GM18526 (cell line): Measurements from ENCODE around the gene BMPER.

ENCODE experiments used
- POLR2A ChIP-seq: IDR thresholded peaks from 3 replicates; pipeline ENCODE4 v1.6.1; 2011; ENCODE audit not compliant: insufficient read length; ENCODE audit errors: extremely low read depth

Gene BMPER

DNA sequence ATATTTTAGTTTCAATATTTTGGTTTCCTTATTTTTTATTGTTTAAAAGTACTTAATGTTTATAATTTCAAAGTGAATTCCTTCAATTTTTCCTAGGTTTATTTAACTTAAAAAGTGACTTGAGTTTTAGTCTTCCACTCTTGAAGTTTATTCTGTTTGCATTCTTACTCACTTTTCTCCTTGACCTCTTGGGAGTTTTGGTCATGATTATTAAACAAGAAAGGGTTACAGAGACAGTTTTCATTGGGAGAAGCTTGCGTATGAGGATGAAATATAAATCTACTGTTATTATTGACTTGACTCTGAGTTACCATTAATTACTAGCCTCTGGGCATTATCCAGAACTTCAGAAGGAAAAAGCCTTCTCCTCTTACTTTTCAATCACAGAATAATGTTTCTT lies 216.0 kb downstream of the BMPER start:
- no peak for TF ChIP-seq POLR2A

GRCh38 chr7:34123316-34123715 lies 218.0 kb downstream of the BMPER start:
- no peak for TF ChIP-seq POLR2A

DNA sequence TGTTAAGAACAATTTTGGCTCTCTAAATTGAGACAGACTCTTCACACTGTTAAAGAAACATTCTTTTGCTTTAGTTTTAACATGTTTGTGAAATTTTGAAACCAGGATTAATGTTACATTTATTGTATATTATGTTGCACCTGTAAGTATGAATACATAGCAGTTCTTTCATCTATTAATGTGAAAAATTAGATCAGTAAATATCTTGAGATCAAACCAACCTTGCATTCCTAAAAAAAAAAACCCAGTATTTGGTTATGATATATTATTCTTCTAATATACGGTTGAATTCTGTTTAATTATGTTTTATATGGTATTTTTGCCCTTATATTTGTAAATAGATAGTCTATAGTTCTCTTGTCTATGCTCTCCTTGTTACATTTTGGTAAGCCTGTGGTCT lies 219.4 kb downstream of the BMPER start:
- TF ChIP-seq POLR2A: no peak

GRCh38 chr7:34128762-34129161 lies 223.4 kb downstream of the BMPER start:
- TF ChIP-seq POLR2A: no peak

DNA sequence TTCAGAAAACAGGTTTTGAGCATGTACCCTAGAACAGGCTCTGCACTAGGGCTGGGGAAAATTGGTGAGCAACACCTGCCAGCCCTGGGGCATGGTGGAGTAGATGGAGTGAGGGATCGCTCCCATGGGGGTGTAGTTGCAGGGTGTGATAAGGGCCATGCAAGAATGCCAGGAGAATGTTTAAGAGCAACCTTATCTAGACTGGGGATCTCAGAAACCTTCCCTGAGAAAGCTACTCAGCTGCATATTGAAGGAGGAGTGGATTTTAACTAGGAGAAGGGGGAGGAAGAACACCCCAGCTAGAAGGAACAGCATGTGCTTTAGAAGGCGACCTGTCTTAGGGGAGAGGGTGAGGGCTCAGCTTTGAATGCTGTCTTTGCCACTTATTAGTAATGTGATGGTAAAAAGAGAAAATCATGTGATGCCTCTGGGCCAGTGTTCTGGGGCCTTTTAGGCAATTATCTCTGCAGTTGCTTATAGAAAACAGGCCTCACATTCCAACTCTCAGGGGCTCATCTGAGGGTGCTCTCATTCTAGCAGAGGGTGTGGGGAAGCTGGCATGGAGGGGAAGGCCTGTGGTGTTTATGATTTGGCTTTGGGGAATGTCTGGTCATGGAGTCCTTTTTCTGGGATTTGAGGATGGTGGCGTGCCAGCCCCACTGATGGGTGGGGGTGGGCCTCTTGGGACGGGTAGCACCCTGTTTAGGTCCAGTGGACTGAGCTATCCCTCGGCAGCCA lies 225.4 kb downstream of the BMPER start:
- TF ChIP-seq POLR2A: no peak

DNA sequence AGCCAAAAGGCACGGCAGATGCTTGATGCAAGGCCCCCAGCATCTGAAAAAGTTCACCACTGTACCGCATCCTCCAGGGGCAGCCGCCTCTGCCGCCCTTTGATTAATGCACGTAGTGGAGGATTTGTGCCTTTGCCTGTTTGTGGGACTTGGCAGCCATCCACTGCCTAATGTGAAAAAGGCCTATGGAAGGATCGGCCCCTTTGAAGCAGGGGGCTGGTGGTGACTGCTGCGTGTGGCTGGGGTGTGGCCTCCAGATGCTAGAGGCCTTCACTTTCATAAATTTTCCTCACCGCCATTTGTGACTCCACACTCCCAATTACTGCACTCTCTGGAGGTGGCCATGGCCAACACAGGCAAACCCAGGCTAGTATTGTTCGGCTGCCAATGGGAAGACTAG lies 226.0 kb downstream of the BMPER start:
- no peak for TF ChIP-seq POLR2A

DNA sequence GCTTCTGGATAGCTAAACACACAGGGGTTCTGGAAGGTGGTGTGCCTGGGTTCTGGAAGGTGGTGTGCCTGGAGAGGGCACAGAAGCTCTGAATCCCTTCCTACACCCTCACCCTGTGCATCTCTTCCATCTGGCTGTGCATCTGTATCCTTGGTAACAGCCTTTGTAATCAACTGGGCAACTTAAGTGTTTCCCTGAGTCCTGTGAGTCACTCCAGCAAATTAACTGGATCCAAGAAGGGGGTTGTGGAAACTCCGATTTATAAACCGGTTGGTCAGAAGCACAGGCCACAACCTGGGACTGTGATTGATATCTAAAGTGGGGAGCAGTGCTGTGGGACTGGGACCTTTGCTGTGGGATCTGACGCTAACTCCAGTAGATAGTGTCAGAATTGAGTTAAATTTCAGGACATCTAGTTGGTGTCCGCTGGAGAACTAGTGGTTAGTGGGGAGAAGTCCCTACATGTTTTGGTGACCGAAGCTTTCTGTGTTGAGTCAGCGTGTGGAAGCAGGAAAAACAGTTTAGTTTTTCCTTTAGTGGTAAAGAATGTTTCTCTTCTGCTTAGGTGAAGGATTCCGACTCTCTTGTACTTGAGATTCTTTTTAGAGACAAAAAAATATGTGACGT lies 228.1 kb downstream of the BMPER start:
- TF ChIP-seq POLR2A: no peak

DNA sequence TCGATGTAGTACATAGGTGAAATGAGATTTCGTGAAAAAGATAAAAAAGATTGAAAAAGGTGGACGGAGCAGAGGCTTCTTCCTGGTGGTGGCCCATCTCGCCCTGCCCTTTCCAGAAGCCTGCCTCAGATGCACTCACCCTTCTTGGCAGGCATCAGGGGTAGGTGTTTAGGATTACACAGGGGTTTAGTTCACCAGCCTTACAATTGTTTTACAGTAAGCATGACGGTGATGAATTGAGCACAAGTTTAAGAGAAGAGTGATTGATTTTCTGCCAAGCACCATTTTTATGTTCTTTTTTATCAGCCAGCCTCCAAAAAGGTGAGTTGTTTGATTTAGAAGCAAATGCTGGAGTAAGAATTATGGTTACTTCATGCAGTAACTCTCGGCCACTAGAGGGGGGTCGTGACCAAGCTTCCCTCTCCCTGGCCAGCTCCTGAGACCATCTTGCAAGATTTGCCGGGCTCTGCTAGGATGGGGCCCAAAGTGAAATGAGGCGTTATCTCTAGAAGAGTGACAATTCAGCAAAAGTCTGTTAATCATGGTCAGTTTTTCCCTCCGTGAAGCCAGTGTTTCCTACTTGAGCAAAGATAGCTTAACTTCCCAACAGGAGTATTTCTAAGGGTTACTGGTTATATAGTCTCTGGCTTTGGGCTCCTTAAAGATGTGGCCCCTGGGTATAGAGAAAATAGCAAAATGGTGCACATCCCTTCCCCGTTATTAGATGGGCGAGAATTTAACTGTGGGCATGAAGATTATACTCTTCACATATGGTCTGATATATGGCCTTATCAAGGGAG lies 228.8 kb downstream of the BMPER start:
- no peak for TF ChIP-seq POLR2A

DNA sequence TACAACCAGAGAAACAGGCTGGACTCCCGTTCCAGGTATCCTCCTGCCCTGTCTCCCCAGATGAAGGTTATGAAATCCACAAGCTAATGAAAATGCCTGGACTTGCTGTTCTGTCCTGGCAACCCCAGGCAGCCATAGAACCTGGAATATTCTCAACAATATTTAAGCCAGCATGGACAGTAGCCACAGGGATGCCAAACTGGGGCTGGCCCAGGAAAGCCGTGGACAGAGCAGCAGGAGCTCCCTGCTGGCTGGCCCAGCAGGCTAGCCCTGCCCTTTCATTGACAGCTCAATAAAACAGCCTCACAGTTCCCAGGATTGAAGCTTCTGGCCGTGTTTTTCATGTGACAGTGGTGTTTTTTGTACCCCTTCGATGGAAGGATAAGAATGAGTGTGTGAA lies 230.6 kb downstream of the BMPER start:
- no peak for TF ChIP-seq POLR2A

- no peak for TF ChIP-seq POLR2A
These were observed 231.4 kb downstream of the BMPER start for GRCh38 chr7:34136698-34137097.

- no peak for TF ChIP-seq POLR2A
These were observed 231.8 kb downstream of the BMPER start for GRCh38 chr7:34137176-34137575.

DNA sequence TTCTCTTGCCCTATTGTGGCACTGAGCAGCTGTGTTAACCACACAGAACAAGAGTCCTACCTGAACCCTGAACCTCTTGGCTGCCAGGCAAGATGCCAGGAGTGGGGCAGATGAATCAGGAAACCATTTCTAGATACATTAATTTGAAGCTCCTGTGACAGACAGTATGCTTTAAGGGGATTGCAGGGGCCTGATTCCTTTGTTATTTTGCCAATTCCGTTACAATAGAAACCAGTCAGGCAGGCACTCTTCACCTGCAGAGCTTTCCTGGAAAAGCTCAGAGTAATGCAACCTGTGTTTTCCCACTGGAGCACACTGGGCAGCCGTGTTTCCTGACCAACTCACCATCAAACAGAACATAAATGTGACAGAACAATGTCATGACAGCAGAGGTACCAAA lies 233.1 kb downstream of the BMPER start:
- TF ChIP-seq POLR2A: no peak

- TF ChIP-seq POLR2A: no peak
These were observed 233.7 kb downstream of the BMPER start for GRCh38 chr7:34139086-34139485.

DNA sequence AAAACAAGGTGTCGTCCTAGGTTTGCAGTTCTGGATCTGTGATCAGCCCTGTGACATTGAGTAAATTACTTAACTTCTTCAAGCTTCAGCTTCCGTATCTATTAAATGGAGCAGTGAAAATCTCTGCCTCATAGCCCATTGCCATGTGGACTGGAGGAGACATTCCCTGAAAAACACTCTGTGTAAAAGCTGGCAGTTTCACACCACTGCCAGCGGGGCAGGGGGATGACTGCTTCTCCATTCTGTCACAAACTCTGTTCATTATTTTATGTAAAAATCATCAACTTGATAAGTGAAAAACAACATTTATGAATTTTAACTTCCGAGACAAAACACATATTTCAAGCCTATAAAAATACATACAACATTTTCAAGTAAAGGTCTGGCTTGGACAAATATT lies 234.7 kb downstream of the BMPER start:
- TF ChIP-seq POLR2A: no peak

DNA sequence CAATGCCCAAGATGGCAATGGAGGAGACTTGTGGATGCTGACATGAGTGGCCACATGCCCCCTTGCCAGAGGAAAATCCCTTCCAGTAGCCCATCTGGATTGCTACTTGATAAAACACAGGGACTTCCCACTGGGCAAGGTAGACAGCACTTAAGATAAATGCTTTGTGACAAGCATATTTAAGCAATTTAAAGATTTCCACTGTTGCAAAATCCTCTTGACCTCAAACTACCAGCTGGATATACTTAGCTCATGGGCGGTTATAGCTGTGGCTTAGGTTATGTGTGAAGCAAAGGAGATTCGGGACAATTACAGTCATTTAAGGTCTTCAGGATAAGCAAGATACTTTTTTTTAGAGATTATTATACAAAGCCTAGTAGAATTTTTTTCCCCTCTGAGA lies 238.1 kb downstream of the BMPER start:
- no peak for TF ChIP-seq POLR2A

DNA sequence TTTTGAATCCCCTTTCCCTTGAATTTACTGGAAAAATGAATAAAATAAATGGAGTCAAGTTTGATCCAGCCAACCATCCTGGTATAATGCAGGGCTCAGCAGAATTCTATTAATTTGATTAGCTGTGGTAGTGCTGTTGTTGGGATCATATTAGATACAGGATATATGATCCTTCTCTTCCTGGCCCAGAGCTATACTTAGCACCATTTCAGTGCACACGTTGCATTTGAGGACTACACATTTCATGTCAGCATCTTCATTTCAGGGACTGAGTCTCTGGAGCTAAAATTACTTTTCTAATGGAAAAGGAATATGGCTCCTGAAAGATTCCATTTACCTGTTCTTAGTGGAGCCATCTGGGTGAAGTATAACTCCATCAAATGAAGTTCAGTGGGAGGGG lies 240.3 kb downstream of the BMPER start:
- TF ChIP-seq POLR2A: no peak
